CD4-positive, alpha-beta T cell treated with Interleukin-2 at 100 ng/mL for 4 hours (primary cell): Measurements from ENCODE around the gene TMEM95.
"Not testable (repeated sequence)": the region's sequence is repeated elsewhere in the genome, so short reads cannot be mapped to it uniquely, and the experiment has no call there.

Experiments used
- DNase-seq: peaks from one replicate; pipeline ENCODE4 v3.0.0-alpha.2; 2020; ENCODE audit warnings: low spot score

The TMEM95 gene

GRCh38 chr17:7346761-7347614, 8.0 kb upstream of the TMEM95 start:
- no peak for DNase-seq

GRCh38 chr17:7347630-7348477, 7.1 kb upstream of the TMEM95 start:
- DNase-seq = no peak

DNA sequence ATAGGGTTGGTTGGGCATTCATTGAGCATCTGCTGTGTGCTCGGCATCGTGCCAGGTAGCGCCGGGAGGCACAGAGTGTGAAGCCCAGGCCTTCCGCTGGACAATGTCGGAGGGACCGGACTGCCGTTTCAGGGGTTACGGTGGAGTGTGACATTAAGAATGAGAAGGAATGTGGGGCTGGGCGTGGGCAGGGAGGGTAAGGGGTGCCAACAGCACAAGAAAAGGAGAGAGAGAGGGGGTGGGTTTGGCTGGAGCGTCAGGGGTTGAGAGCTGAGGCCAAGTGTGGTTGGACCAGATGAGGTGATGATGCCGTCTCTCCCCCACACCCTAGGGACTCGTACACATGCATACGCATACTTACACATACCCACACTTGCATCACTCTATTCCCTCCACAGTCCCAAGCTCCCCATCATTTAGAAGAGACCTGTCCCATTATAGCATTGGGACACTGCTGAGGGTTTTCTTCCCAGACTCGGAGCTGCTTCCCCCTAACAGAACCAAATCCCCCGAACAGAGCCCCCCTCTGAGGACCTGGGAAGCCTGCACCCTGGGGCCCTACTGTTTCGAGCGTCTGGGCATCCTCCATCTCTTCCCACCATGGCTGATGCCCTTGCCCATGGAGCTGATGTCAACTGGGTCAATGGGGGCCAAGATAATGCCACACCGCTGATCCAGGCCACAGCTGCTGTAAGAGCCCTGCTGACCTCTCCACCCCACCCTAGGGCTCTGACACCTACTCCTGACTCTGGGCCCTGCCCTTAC, 6.3 kb upstream of the TMEM95 start:
- no peak for DNase-seq

- peak; percentile 82 for DNase-seq
Measured at GRCh38 chr17:7351665-7352502, 3.1 kb upstream of the TMEM95 start, which contains the start of gene KCTD11. Gene KCTD11, plus strand, starts transcription at chr17:7352162.

GRCh38 chr17:7352503-7352889, 2.5 kb upstream of the TMEM95 start:
- DNase-seq = no peak

DNA sequence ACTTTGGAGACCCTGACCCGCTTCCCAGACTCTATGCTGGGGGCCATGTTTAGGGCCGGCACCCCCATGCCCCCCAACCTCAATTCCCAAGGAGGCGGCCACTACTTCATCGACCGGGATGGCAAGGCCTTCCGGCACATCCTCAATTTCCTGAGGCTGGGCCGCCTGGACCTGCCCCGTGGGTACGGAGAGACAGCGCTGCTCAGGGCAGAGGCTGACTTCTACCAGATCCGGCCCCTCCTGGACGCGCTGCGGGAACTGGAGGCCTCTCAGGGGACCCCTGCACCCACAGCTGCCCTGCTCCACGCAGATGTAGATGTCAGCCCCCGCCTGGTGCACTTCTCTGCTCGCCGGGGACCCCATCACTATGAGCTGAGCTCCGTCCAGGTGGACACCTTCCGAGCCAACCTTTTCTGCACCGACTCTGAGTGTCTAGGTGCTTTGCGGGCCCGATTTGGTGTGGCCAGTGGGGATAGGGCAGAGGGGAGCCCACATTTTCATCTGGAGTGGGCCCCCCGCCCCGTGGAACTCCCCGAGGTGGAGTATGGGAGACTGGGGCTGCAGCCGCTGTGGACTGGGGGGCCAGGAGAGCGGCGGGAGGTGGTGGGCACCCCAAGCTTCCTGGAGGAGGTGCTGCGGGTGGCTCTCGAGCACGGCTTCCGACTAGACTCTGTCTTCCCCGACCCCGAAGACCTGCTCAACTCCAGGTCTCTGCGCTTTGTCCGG, 1.9 kb upstream of the TMEM95 start:
- no peak for DNase-seq

DNA sequence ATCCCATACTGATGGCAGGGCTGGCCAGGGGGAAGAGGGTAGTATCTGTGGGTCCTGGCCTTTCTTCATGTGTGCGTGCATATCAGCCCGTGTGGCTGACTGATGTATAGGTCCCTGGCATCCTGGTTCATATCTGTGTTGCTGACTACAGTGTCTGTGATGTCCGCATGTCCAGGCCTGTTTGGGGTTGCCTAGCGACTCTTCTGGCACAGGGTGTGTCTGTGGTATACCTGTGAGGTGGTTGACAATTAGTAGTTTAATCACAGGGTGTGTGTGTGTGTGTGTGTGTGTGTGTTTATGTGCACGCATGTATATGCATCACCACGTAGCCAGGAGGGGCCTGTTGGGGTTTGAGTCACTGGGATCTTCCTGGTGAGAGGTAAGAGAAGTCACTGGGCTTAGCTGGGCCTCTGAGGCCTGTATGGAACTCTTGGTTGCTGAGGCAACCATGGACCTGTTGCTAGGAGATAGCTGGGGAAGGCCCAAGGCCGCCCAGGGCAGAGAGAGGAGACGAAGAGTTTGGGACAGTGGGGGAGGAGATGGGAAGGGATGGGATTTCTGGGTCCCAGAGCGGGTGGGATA, 603 bp upstream of the TMEM95 start:
- DNase-seq = peak; percentile 74

GRCh38 chr17:7355573-7355972, 617 bp downstream of the TMEM95 start:
- no peak for DNase-seq

- peak; percentile 88 for DNase-seq
Measured at GRCh38 chr17:7356072-7356549, 1.2 kb downstream of the TMEM95 start.

DNA sequence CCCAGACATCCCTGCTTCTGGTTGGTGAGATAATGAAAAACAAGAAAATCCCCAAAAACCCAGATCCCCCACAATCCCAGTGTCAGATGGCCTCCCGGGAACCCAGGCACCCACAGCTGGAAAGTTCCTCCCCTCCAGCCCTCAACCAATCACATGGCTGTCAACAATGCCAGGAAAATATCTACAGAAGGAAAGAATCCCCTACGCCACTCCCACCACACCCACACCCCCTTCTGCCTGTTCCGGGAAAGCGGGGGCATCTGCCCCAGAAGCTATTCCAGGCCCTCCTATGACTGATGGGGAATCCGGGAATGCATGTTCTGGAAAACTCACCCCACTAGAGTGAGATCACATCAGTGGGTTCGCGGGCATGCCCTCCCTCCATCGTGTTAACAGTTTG, 1.8 kb downstream of the TMEM95 start:
- DNase-seq = no peak

DNA sequence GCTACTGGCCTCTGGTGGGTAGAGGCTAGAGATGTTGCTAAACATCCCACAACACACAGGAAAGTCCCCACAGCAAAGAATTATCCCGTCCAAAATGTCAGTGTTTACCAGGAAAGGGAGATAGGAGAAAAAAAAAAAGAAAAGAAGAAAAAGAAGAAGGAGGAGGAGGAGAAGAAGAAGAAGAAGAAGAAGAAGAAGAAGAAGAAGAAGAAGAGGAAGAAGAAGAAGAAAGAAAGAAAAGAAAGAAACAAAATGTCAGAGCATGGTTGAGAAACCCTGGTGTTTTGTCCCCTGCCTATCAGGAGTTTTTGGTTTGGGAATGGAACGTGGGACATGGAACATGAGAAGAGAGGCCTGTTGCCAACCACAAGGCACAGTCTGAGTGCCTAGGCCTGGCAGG, 2.4 kb downstream of the TMEM95 start:
- no peak for DNase-seq

- no peak for DNase-seq
Measured at GRCh38 chr17:7361906-7362305, 7.0 kb downstream of the TMEM95 start.

GRCh38 chr17:7363311-7363710, 8.4 kb downstream of the TMEM95 start:
- no peak for DNase-seq

DNA sequence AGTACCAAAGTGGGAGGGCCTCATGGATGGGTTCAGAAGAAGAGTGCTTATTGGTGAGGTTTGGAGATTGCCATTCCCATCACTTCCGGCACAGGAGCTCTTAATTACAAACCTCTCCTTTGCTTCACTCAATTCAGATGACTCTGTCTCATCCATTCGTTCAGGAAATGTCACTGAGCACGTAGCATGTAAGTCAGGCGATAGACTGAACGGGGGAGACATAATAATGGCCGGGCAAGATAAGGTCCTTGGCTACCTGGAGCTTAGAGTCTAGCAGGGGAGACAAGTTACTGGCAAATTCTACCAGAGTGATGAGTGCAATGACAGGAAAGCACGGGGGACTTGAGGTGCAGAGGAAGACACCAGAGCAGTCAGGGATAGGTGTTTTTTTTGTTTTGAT, 11.0 kb downstream of the TMEM95 start:
- DNase-seq = not testable (repeated sequence)

DNA sequence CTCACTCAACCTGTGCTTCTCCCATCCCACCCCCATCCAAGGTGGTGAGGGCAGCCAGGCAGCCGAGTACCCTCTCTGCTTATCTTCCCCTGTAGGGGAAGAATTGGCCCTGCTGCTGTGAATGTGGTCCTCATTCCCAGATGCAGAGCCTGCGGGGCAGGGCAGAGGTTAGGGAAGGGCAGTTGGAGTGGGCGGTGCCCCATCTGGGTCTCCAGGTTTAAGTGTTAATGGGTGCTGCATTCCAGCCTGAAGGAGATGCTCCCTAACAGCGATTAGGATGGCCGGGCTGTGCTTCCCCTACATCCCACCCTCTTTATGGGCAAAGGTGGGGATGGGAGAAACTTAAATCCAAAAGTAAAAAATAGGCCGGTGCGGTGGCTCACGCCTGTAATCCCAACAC, 12.1 kb downstream of the TMEM95 start:
- DNase-seq = no peak

DNA sequence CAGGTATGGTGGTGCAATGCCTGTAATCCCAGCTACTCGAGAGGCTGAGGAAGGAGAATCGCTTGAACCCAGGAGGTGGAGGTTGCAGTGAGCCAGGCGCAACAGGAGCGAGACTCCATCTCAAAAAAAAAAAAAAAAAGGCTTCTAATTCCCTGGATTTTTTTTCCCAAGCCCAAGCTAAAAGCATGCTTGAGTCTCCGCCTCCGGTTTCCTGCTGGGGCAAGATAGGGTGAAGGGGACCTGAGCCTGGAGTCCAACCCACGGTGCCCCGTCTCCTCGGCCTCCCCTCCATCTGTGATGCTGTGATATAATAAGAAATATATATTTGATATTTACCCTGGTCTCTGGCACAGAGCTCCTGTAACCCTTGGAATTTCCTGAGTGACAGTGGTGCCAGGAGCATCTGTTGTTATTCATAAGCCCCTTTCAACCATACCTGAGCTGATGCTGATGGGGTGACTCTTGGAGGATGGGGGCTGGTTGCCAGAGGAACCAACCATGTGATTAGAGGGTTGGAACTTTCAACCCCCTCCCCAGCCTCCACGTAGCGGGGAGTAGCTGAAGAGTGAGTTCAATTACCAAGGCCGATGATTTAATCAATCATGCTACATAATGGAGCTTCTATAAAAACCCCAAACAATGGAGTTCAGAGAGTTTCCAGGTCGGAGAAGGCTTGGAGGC, 13.1 kb downstream of the TMEM95 start:
- no peak for DNase-seq

DNA sequence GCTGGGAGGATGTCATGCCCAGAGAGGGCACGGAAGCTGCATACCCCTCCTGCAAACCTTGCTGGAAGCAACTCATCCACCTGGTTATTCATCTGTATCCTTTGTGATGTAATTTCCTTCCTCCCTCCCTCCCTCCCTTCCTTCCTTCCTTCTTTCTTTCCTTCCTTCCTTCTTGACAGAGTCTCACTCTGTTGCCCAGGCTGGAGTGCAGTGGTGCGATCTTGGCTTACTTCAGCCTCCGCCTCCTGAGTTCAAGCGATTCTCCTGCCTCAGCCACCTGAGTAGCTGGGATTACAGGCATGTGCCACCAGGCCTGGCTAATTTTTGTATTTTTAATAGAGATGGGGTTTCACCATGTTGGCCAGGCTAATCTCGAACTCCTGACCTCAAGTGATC, 13.6 kb downstream of the TMEM95 start:
- not testable (repeated sequence) for DNase-seq

DNA sequence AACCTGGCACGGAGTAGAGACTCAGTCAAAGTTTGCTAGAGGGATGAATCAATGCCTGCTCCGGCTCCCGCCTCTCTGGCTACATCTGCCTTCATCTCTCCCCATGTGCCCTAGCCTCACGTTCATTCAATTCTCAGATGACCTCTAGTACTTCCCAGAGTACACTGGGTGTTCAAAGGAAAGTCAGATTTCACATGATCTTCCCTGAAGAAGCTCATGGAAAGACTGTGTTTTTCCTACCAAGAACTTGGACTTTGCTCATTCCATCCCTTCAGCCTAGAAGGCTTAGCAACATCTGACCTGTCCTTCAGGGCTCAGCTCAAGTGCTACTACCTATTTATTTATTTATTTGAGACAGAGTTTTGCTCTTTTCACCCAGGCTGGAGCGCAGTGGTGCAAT, 14.9 kb downstream of the TMEM95 start:
- DNase-seq = no peak

DNA sequence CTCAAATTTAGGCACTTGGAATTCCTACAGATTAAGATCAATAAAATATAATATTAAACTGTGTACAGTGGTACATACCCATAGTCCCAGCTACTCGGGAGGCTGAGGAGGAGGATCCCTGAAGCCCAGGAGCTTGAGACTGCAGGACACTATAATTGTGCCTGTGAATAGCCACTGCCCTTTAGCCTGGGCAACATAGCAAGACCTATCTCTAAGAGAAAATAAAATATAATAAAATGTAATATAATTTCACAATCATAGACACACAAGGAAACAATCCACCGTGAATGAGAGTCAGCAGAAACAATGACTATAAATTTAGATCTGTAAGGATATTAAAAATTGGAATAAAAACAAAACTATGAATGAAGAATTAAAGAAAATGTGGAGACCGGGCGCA, 15.9 kb downstream of the TMEM95 start:
- no peak for DNase-seq

- no peak for DNase-seq
Measured at GRCh38 chr17:7374353-7374752, 19.4 kb downstream of the TMEM95 start.
